PC-9 (cell line): Measurements from ENCODE around the gene TEAD3. TPM values are rescaled to one million over a fixed set of nuclear protein-coding genes. Genes with fewer than 3 reads are reported as not detected.

ENCODE experiments used
- BruUV-seq: library from RNA; stranded (reverse); fragments of 400-500 nt; replicated peaks from 2 replicates; lab custom pipeline; 2021; lab: Mats Ljungman, UMichigan
- CTCF ChIA-PET: fragments of 300-600 bp; sonication (Branson Sonifier 250); formaldehyde crosslinking; loops from one replicate; lab custom pipeline; 2022; ENCODE audit warnings: antibody characterized with exemption; lab: Charles Lee
- POLR2A ChIA-PET: fragments of 300-600 bp; sonication (Branson Sonifier 250); formaldehyde crosslinking; loops from one replicate; lab custom pipeline; 2022; ENCODE audit warnings: antibody characterized with exemption; ENCODE audit not compliant: unreplicated experiment; lab: Charles Lee
- DNase-seq, 2 experiments: peaks; one replicate each; pipeline versions ENCODE4 v3.0.0 to v3.0.0-alpha.2; 2015 to 2022; ENCODE audit warnings: mixed read lengths in 1 of 2
- H2AFZ ChIP-seq: fragments of 200-600 bp; sonication (generic); 2 replicates; pipeline ENCODE4 v1.8.1; 2017; ENCODE audit warnings: antibody characterized with exemption
- H3F3A ChIP-seq: fragments of 200-600 bp; sonication (generic); 2 replicates; pipeline ENCODE4 v1.8.1; 2017; ENCODE audit warnings: antibody characterized with exemption, mild to moderate bottlenecking, low read depth; ENCODE audit not compliant: insufficient read depth
- H3K27ac ChIP-seq: fragments of 200-600 bp; sonication (generic); 2 replicates; pipeline ENCODE4 v1.6.1; 2016; ENCODE audit warnings: mixed run types
- H3K27me3 ChIP-seq: fragments of 200-600 bp; sonication (generic); 2 replicates; pipeline ENCODE4 v1.6.1; 2016; ENCODE audit warnings: low read depth, mixed run types; ENCODE audit not compliant: insufficient read depth
- H3K36me3 ChIP-seq: fragments of 200-600 bp; sonication (generic); 2 replicates; pipeline ENCODE4 v1.6.1; 2016; ENCODE audit warnings: low read depth, mixed run types
- H3K4me1 ChIP-seq: fragments of 200-600 bp; sonication (generic); replicated peaks from 2 replicates; pipeline ENCODE4 v1.6.1; 2016; ENCODE audit warnings: mixed run types; ENCODE audit not compliant: insufficient read depth
- H3K4me2 ChIP-seq: fragments of 200-600 bp; sonication (generic); 2 replicates; pipeline ENCODE4 v1.6.1; 2017; ENCODE audit warnings: mixed run types
- H3K4me3 ChIP-seq: fragments of 200-600 bp; sonication (generic); 2 replicates; pipeline ENCODE4 v1.6.1; 2016; ENCODE audit warnings: mixed run types
- H3K79me2 ChIP-seq: fragments of 200-600 bp; sonication (generic); 2 replicates; pipeline ENCODE4 v1.6.1; 2017; ENCODE audit warnings: low read depth, mixed run types
- H3K9me2 ChIP-seq: fragments of 200-600 bp; sonication (generic); 2 replicates; pipeline ENCODE4 v1.8.1; 2017; ENCODE audit warnings: mild to moderate bottlenecking; ENCODE audit not compliant: insufficient read depth
- H3K9me3 ChIP-seq: fragments of 200-600 bp; sonication (generic); 2 replicates; pipeline ENCODE4 v1.8.1; 2016; ENCODE audit warnings: low read depth; ENCODE audit not compliant: insufficient read depth
- H4K20me1 ChIP-seq: fragments of 200-600 bp; sonication (generic); 2 replicates; pipeline ENCODE4 v1.8.1; 2017; ENCODE audit not compliant: insufficient read depth
- EZH2 ChIP-seq: fragments of 200-600 bp; sonication (generic); IDR thresholded peaks from 2 replicates; pipeline ENCODE4 v1.8.0; 2017; ENCODE audit warnings: antibody characterized with exemption, low read depth
- intact Hi-C: fragments of 100-400 bp; cut with micrococcal nuclease; formaldehyde crosslinking; loops from one replicate; pipeline ENCODE4 v1.10.0; 2022; ENCODE audit not compliant: unreplicated experiment
- total RNA-seq: library from RNA; stranded (reverse); gene quantifications from 2 replicates; pipeline ENCODE4 v1.2.3, GENCODE V29; 2021
- TF ChIP-seq, protein P1 (sequence below): fragments of 200-600 bp; sonication (generic); conservative IDR thresholded peaks from 2 replicates; pipeline ENCODE4 v1.6.1; 2017; ENCODE audit warnings: mixed run types, antibody characterized with exemption, mild to moderate bottlenecking, moderate library complexity

TEAD3 gene
- total RNA-seq, 1 experiment from 2014 or later = 40.1 TPM

GRCh38 chr6:35478259-35478658, 18.6 kb downstream of the TEAD3 start:
- H3K4me1 ChIP-seq = no peaks in the 10 kb centered on the region
- H2AFZ ChIP-seq = no peak overlapping the region
- no TSS peak for BruUV-seq
- H3K4me3 ChIP-seq = no peak overlapping the region
- TF ChIP-seq, protein P1, sequence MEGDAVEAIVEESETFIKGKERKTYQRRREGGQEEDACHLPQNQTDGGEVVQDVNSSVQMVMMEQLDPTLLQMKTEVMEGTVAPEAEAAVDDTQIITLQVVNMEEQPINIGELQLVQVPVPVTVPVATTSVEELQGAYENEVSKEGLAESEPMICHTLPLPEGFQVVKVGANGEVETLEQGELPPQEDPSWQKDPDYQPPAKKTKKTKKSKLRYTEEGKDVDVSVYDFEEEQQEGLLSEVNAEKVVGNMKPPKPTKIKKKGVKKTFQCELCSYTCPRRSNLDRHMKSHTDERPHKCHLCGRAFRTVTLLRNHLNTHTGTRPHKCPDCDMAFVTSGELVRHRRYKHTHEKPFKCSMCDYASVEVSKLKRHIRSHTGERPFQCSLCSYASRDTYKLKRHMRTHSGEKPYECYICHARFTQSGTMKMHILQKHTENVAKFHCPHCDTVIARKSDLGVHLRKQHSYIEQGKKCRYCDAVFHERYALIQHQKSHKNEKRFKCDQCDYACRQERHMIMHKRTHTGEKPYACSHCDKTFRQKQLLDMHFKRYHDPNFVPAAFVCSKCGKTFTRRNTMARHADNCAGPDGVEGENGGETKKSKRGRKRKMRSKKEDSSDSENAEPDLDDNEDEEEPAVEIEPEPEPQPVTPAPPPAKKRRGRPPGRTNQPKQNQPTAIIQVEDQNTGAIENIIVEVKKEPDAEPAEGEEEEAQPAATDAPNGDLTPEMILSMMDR = no peak
- no peak for TF ChIP-seq EZH2
- intact Hi-C loops = no loop called here
- no peak overlapping the region for H3K4me2 ChIP-seq
- DNase-seq = no peak
- no peaks in the 10 kb centered on the region for H3K27me3 ChIP-seq
- H3K79me2 ChIP-seq = no peaks in the 10 kb centered on the region
- H3K36me3 ChIP-seq = no peaks in the 10 kb centered on the region
- H4K20me1 ChIP-seq = peaks cover 8% of the 10 kb centered on the region
- no peak overlapping the region for H3K27ac ChIP-seq
- ChIA-PET POLR2A (no interaction called here), CTCF (no interaction called here)
- no peaks in the 10 kb centered on the region for H3K9me2 ChIP-seq
- H3F3A ChIP-seq = peaks cover 16% of the 10 kb centered on the region
- H3K9me3 ChIP-seq = no peaks in the 10 kb centered on the region

GRCh38 chr6:35477551-35478179, 19.2 kb downstream of the TEAD3 start:
- Histone ChIP-seq H3K4me3 (no peak overlapping the region), H3K27ac (no peak overlapping the region), H3K9me2 (no peaks in the 10 kb centered on the region), H3K79me2 (no peaks in the 10 kb centered on the region), H3K36me3 (no peaks in the 10 kb centered on the region), H3F3A (peaks cover 22% of the 10 kb centered on the region), H3K27me3 (no peaks in the 10 kb centered on the region), H3K4me1 (no peaks in the 10 kb centered on the region), H4K20me1 (peaks cover 14% of the 10 kb centered on the region), H3K4me2 (no peak overlapping the region), H2AFZ (no peak overlapping the region), H3K9me3 (no peaks in the 10 kb centered on the region)
- intact Hi-C loops = no loop called here
- BruUV-seq = no TSS peak
- no peak for TF ChIP-seq EZH2
- ChIA-PET CTCF (no interaction called here), POLR2A (no interaction called here)
- DNase-seq = no peak

GRCh38 chr6:35477028-35477427, 19.9 kb downstream of the TEAD3 start:
- 0 out of 2 replicates have a peak, but pooled peaks cover 3% of the 10 kb centered on the region for H3K36me3 ChIP-seq
- no peak overlapping the region for H3K4me3 ChIP-seq
- H3F3A ChIP-seq = peaks cover 28% of the 10 kb centered on the region
- H4K20me1 ChIP-seq = peaks cover 20% of the 10 kb centered on the region
- intact Hi-C loops = no loop called here
- 0 out of 2 replicates have a peak, but pooled peaks cover 3% of the 10 kb centered on the region for H3K4me1 ChIP-seq
- no peak overlapping the region for H3K4me2 ChIP-seq
- BruUV-seq = no TSS peak
- no peak overlapping the region for H2AFZ ChIP-seq
- no peaks in the 10 kb centered on the region for H3K9me2 ChIP-seq
- no peaks in the 10 kb centered on the region for H3K9me3 ChIP-seq
- ChIA-PET POLR2A (no interaction called here), CTCF (no interaction called here)
- TF ChIP-seq EZH2 = no peak
- TF ChIP-seq, protein P1 = no peak
- no peak for DNase-seq
- no peak overlapping the region for H3K27ac ChIP-seq
- no peaks in the 10 kb centered on the region for H3K27me3 ChIP-seq
- 0 out of 2 replicates have a peak, but pooled peaks cover 3% of the 10 kb centered on the region for H3K79me2 ChIP-seq

DNA sequence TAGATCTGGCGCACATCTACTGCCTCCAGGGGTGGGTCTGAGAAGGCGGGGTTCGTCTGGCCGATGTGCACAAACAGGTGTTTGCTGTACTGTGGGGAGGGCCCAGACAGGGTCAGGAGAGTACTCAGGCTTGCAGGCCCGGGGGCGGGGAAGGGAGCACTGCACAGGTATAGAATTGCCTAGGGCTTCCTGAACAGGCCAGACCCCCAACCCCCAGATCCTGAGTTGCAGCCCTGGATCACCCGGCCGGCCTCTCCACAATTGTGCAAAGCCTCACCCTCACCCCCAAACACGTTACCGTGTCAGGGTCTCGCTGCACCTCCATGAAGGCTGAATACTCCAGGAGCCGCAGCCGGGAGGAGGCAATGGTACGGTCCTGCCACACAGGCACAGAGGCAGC, 20.9 kb downstream of the TEAD3 start:
- TF ChIP-seq, protein P1 = no peak
- no peak for TF ChIP-seq EZH2
- Histone ChIP-seq H3K27ac (no peak overlapping the region), H4K20me1 (peaks cover 31% of the 10 kb centered on the region), H3K27me3 (no peaks in the 10 kb centered on the region), H2AFZ (no peak overlapping the region), H3K4me1 (peaks cover 11% of the 10 kb centered on the region), H3K4me2 (no peak overlapping the region), H3K4me3 (no peak overlapping the region), H3K36me3 (peaks cover 14% of the 10 kb centered on the region; the same call in 1 of the 2 replicates), H3K9me3 (no peaks in the 10 kb centered on the region), H3F3A (peaks cover 39% of the 10 kb centered on the region), H3K79me2 (peaks cover 13% of the 10 kb centered on the region), H3K9me2 (no peaks in the 10 kb centered on the region)
- BruUV-seq = no TSS peak
- POLR2A ChIA-PET = no interaction called here
- no peak for DNase-seq
- CTCF ChIA-PET = no interaction called here
- intact Hi-C loops = no loop called here
